ENCODE data around the gene PCMTD2. TPM values are rescaled to one million over a fixed set of nuclear protein-coding genes. Genes with fewer than 3 reads are reported as not detected.

PCMTD2 gene
- total RNA-seq, 1 experiment from 2014 or later, result 57.1 TPM

- no TSS peak for BruUV-seq (replicated peaks)
- CTCF ChIA-PET, result no interaction called here
- H3K27me3 ChIP-seq (replicated peaks; ENCODE audit: insufficient read depth, low read depth, low read length, poor library complexity), result peaks cover 25% of the 10 kb centered on the region
Measured at GRCh38 chr20:64247970-64248841, 7.3 kb upstream of the PCMTD2 start.

GRCh38 chr20:64250027-64250426 is 5.5 kb upstream of the PCMTD2 start:
- TF ChIP-seq EZH2 (IDR thresholded peaks at IDR 0.05; ENCODE audit: borderline replicate concordance, low read depth, low read length, poor library complexity, severe bottlenecking) (no peak), CTCF (conservative IDR thresholded peaks at IDR 0.05; ENCODE audit: low read depth, low read length) (no peak)
- no peak for DNase-seq (ENCODE audit: low spot score)
- POLR2A ChIA-PET (ENCODE audit: low non-redundant PET), result no interaction called here
- intact Hi-C loops (cut with micrococcal nuclease; ENCODE audit: unreplicated experiment), result no loop called here
- CTCF ChIA-PET, result no interaction called here
- peaks cover 25% of the 10 kb centered on the region for H3K27me3 ChIP-seq (replicated peaks; ENCODE audit: insufficient read depth, low read depth, low read length, poor library complexity)
- H3K36me3 ChIP-seq (ENCODE audit: insufficient read depth, low read length, poor library complexity, severe bottlenecking), result no peaks in the 10 kb centered on the region
- H3K27ac ChIP-seq (ENCODE audit: low read depth, low read length, poor library complexity, severe bottlenecking), result no peak overlapping the region
- peaks cover 1% of the 10 kb centered on the region for H3K4me1 ChIP-seq (ENCODE audit: insufficient read depth, low read length, poor library complexity, severe bottlenecking)
- H3K9me3 ChIP-seq (ENCODE audit: low read depth, low read length, poor library complexity, severe bottlenecking), result no peaks in the 10 kb centered on the region
- BruUV-seq (replicated peaks), result no TSS peak
- no peak overlapping the region for H3K4me3 ChIP-seq (ENCODE audit: low read depth, low read length, poor library complexity, severe bottlenecking)

More at GRCh38 chr20:64247970-64248841, 7.3 kb upstream of the PCMTD2 start:
- Histone ChIP-seq H3K4me3 (ENCODE audit: low read depth, low read length, poor library complexity, severe bottlenecking) (no peak overlapping the region), H3K4me1 (ENCODE audit: insufficient read depth, low read length, poor library complexity, severe bottlenecking) (no peaks in the 10 kb centered on the region), H3K9me3 (ENCODE audit: low read depth, low read length, poor library complexity, severe bottlenecking) (no peaks in the 10 kb centered on the region), H3K36me3 (ENCODE audit: insufficient read depth, low read length, poor library complexity, severe bottlenecking) (no peaks in the 10 kb centered on the region), H3K27ac (ENCODE audit: low read depth, low read length, poor library complexity, severe bottlenecking) (no peak overlapping the region)
- TF ChIP-seq EZH2 (IDR thresholded peaks at IDR 0.05; ENCODE audit: borderline replicate concordance, low read depth, low read length, poor library complexity, severe bottlenecking) (no peak), CTCF (conservative IDR thresholded peaks at IDR 0.05; ENCODE audit: low read depth, low read length) (no peak)
- intact Hi-C loops (cut with micrococcal nuclease; ENCODE audit: unreplicated experiment), result no loop called here
- no peak for DNase-seq (ENCODE audit: low spot score)
- POLR2A ChIA-PET (ENCODE audit: low non-redundant PET), result no interaction called here

GRCh38 chr20:64253000-64253383 is 2.6 kb upstream of the PCMTD2 start:
- POLR2A ChIA-PET (ENCODE audit: low non-redundant PET), result no interaction called here
- no peak overlapping the region for H3K27ac ChIP-seq (ENCODE audit: low read depth, low read length, poor library complexity, severe bottlenecking)
- CTCF ChIA-PET, result no interaction called here
- no peaks in the 10 kb centered on the region for H3K9me3 ChIP-seq (ENCODE audit: low read depth, low read length, poor library complexity, severe bottlenecking)
- no peak for DNase-seq (ENCODE audit: low spot score)
- BruUV-seq (replicated peaks), result no TSS peak
- intact Hi-C loops (cut with micrococcal nuclease; ENCODE audit: unreplicated experiment), result no loop called here
- H3K4me3 ChIP-seq (ENCODE audit: low read depth, low read length, poor library complexity, severe bottlenecking), result no peak overlapping the region
- no peaks in the 10 kb centered on the region for H3K36me3 ChIP-seq (ENCODE audit: insufficient read depth, low read length, poor library complexity, severe bottlenecking)
- peaks cover 18% of the 10 kb centered on the region for H3K4me1 ChIP-seq (ENCODE audit: insufficient read depth, low read length, poor library complexity, severe bottlenecking)
- H3K27me3 ChIP-seq (replicated peaks; ENCODE audit: insufficient read depth, low read depth, low read length, poor library complexity), result peaks cover 25% of the 10 kb centered on the region
- TF ChIP-seq CTCF (conservative IDR thresholded peaks at IDR 0.05; ENCODE audit: low read depth, low read length), result no peak
- TF ChIP-seq EZH2 (IDR thresholded peaks at IDR 0.05; ENCODE audit: borderline replicate concordance, low read depth, low read length, poor library complexity, severe bottlenecking), result no peak
